Measurements from ENCODE around the gene ST8SIA5.

The ST8SIA5 gene

GRCh38 chr18:46629361-46629760 is 127.5 kb downstream of the ST8SIA5 start:
- H3K4me1 ChIP-seq (ENCODE audit: insufficient read depth, low read length), result no peaks in the 10 kb centered on the region
- H3K36me3 ChIP-seq (ENCODE audit: insufficient read depth, low read length), result no peaks in the 10 kb centered on the region
- no peak overlapping the region for H3K9ac ChIP-seq (ENCODE audit: low read depth, low read length)
- H3K9me3 ChIP-seq (ENCODE audit: control insufficient read depth, insufficient read depth, low read length), result no peaks in the 10 kb centered on the region

GRCh38 chr18:46628206-46628605 is 128.6 kb downstream of the ST8SIA5 start:
- no peaks in the 10 kb centered on the region for H3K9me3 ChIP-seq (ENCODE audit: control insufficient read depth, insufficient read depth, low read length)
- no peaks in the 10 kb centered on the region for H3K36me3 ChIP-seq (ENCODE audit: insufficient read depth, low read length)

GRCh38 chr18:46627136-46627535 is 129.7 kb downstream of the ST8SIA5 start:
- Histone ChIP-seq H3K9ac (ENCODE audit: low read depth, low read length) (no peak overlapping the region), H3K4me1 (ENCODE audit: insufficient read depth, low read length) (no peaks in the 10 kb centered on the region), H3K9me3 (ENCODE audit: control insufficient read depth, insufficient read depth, low read length) (no peaks in the 10 kb centered on the region), H3K36me3 (ENCODE audit: insufficient read depth, low read length) (no peaks in the 10 kb centered on the region)

More at GRCh38 chr18:46628206-46628605, 128.6 kb downstream of the ST8SIA5 start:
- no peak overlapping the region for H3K9ac ChIP-seq (ENCODE audit: low read depth, low read length)
- no peaks in the 10 kb centered on the region for H3K4me1 ChIP-seq (ENCODE audit: insufficient read depth, low read length)

GRCh38 chr18:46625069-46625468 is 131.8 kb downstream of the ST8SIA5 start:
- no peak overlapping the region for H3K9ac ChIP-seq (ENCODE audit: low read depth, low read length)
- H3K36me3 ChIP-seq (ENCODE audit: insufficient read depth, low read length), result no peaks in the 10 kb centered on the region
- no peaks in the 10 kb centered on the region for H3K9me3 ChIP-seq (ENCODE audit: control insufficient read depth, insufficient read depth, low read length)
- no peaks in the 10 kb centered on the region for H3K4me1 ChIP-seq (ENCODE audit: insufficient read depth, low read length)

GRCh38 chr18:46624127-46624526 is 132.7 kb downstream of the ST8SIA5 start:
- no peaks in the 10 kb centered on the region for H3K36me3 ChIP-seq (ENCODE audit: insufficient read depth, low read length)
- no peaks in the 10 kb centered on the region for H3K4me1 ChIP-seq (ENCODE audit: insufficient read depth, low read length)
- no peak overlapping the region for H3K9ac ChIP-seq (ENCODE audit: low read depth, low read length)
- H3K9me3 ChIP-seq (ENCODE audit: control insufficient read depth, insufficient read depth, low read length), result no peaks in the 10 kb centered on the region

- H3K4me1 ChIP-seq (ENCODE audit: insufficient read depth, low read length), result no peaks in the 10 kb centered on the region
- no peaks in the 10 kb centered on the region for H3K9me3 ChIP-seq (ENCODE audit: control insufficient read depth, insufficient read depth, low read length)
- no peaks in the 10 kb centered on the region for H3K36me3 ChIP-seq (ENCODE audit: insufficient read depth, low read length)
- no peak overlapping the region for H3K9ac ChIP-seq (ENCODE audit: low read depth, low read length)
Observed at GRCh38 chr18:46623541-46623940, 133.3 kb downstream of the ST8SIA5 start.

- H3K9me3 ChIP-seq (ENCODE audit: control insufficient read depth, insufficient read depth, low read length), result no peaks in the 10 kb centered on the region
- no peaks in the 10 kb centered on the region for H3K4me1 ChIP-seq (ENCODE audit: insufficient read depth, low read length)
- H3K36me3 ChIP-seq (ENCODE audit: insufficient read depth, low read length), result no peaks in the 10 kb centered on the region
- no peak overlapping the region for H3K9ac ChIP-seq (ENCODE audit: low read depth, low read length)
Observed at GRCh38 chr18:46622999-46623398, 133.9 kb downstream of the ST8SIA5 start.

GRCh38 chr18:46622451-46622850 is 134.4 kb downstream of the ST8SIA5 start:
- Histone ChIP-seq H3K4me1 (ENCODE audit: insufficient read depth, low read length) (no peaks in the 10 kb centered on the region), H3K9ac (ENCODE audit: low read depth, low read length) (no peak overlapping the region), H3K36me3 (ENCODE audit: insufficient read depth, low read length) (no peaks in the 10 kb centered on the region)

GRCh38 chr18:46621871-46622270 is 135.0 kb downstream of the ST8SIA5 start:
- Histone ChIP-seq H3K9ac (ENCODE audit: low read depth, low read length) (no peak overlapping the region), H3K36me3 (ENCODE audit: insufficient read depth, low read length) (no peaks in the 10 kb centered on the region), H3K9me3 (ENCODE audit: control insufficient read depth, insufficient read depth, low read length) (no peaks in the 10 kb centered on the region), H3K4me1 (ENCODE audit: insufficient read depth, low read length) (no peaks in the 10 kb centered on the region)

More at GRCh38 chr18:46622451-46622850, 134.4 kb downstream of the ST8SIA5 start:
- no peaks in the 10 kb centered on the region for H3K9me3 ChIP-seq (ENCODE audit: control insufficient read depth, insufficient read depth, low read length)

- Histone ChIP-seq H3K9ac (ENCODE audit: low read depth, low read length) (no peak overlapping the region), H3K4me1 (ENCODE audit: insufficient read depth, low read length) (no peaks in the 10 kb centered on the region), H3K9me3 (ENCODE audit: control insufficient read depth, insufficient read depth, low read length) (no peaks in the 10 kb centered on the region), H3K36me3 (ENCODE audit: insufficient read depth, low read length) (no peaks in the 10 kb centered on the region)
Observed at GRCh38 chr18:46621111-46621766, 135.6 kb downstream of the ST8SIA5 start.

- no peak overlapping the region for H3K9ac ChIP-seq (ENCODE audit: low read depth, low read length)
- no peaks in the 10 kb centered on the region for H3K4me1 ChIP-seq (ENCODE audit: insufficient read depth, low read length)
- no peaks in the 10 kb centered on the region for H3K36me3 ChIP-seq (ENCODE audit: insufficient read depth, low read length)
- H3K9me3 ChIP-seq (ENCODE audit: control insufficient read depth, insufficient read depth, low read length), result no peaks in the 10 kb centered on the region
Observed at GRCh38 chr18:46619559-46619958, 137.3 kb downstream of the ST8SIA5 start.

Data from ES-I3 (cell line).